ENCODE data around the gene EXOSC5. TPM values are rescaled to one million over a fixed set of nuclear protein-coding genes. Genes with fewer than 3 reads are reported as not detected.

The EXOSC5 gene
- total and polyA plus RNA-seq, 2 of the 13 experiments (the other 11 are each of a cell fraction or from before 2014, with no cell fraction given), result 24.1 to 26.5 TPM

DNA sequence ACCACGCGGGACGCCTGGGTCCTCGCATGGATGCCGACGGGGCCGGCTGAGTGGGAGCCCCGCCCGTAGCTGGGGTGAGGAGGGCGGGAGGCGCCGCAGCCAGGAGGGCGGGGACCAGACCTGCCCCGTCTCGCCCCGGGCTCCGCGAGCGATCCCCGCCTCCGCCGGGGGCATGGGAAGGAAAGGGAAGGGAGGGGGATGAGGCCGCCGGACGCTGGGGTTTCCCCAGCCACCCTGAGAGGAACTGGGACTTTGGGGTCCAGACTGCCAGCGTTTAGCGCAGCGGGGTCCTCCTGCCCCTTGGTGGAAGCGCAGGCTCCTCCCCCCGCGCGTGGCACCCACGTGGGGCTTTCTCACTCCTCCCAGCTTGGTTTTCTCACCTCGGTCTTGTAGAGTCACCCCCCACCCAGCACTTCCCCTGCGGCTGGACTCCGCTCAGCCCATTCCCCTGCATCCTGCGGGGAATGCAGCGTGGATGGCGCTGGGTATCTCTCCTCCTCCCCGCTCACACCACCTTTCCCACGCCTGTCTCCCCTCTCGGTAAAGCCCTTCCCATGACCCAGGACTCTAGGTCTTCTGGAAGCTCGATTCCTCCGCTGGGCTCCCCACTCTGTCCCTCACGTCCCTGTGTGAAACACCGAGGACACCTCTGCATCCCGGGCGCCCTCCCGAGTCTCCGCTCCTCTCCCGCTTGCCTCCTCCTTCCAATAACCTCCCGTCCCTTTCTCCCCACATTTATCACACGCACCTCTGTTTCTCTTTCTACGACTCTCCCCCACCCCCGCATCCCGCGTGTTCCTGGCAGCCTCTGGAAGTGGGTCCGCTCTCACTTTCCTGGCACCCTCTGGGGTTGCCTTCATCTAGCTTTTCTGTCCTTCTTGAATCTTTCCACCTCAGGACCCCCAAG lies 45.6 kb downstream of the EXOSC5 start (continued):
- TF ChIP-seq CEBPZ (IDR thresholded peaks at IDR 0.05; ENCODE audit: low read length) (no peak), ZNF530 (CRISPR knock-in tag; IDR thresholded peaks at IDR 0.05; ENCODE audit: low read depth) (no peak), NAIF1 (CRISPR knock-in tag; IDR thresholded peaks at IDR 0.05; ENCODE audit: borderline replicate concordance) (no peak), BCLAF1 (IDR thresholded peaks at IDR 0.05) (no peak), ZNF710 (CRISPR knock-in tag; IDR thresholded peaks at IDR 0.05; ENCODE audit: borderline replicate concordance) (0 out of 2 replicates have a peak, but pooled peaks have one; percentile 24), ZNF558 (CRISPR knock-in tag; IDR thresholded peaks at IDR 0.05; ENCODE audit: borderline replicate concordance) (no peak), ZBTB7B (CRISPR knock-in tag; IDR thresholded peaks at IDR 0.05) (0 out of 2 replicates have a peak, but pooled peaks have one; percentile 24), ZNF543 (CRISPR knock-in tag; IDR thresholded peaks at IDR 0.05) (0 out of 2 replicates have a peak, but pooled peaks have one; percentile 40), MTA1 (CRISPR knock-in tag; IDR thresholded peaks at IDR 0.05; ENCODE audit: borderline replicate concordance) (0 out of 2 replicates have a peak, but pooled peaks have one; percentile 25), ATM (IDR thresholded peaks at IDR 0.05; ENCODE audit: borderline replicate concordance) (no peak), JUN (CRISPR knock-in tag; IDR thresholded peaks at IDR 0.05) (no peak), ZC3H13 (CRISPR knock-in tag; IDR thresholded peaks at IDR 0.05) (peak; percentile 39; the same call in 1 of the 2 replicates), ZNF576 (CRISPR knock-in tag; IDR thresholded peaks at IDR 0.05) (no peak), KLF16 (CRISPR knock-in tag; IDR thresholded peaks at IDR 0.05) (peak in 1 of 2 experiments; percentile 30; a peak in 1 of 4 replicates), HNRNPL (IDR thresholded peaks at IDR 0.05; ENCODE audit: low read depth, low read length) (no peak)
- TF ChIP-seq, protein P1, sequence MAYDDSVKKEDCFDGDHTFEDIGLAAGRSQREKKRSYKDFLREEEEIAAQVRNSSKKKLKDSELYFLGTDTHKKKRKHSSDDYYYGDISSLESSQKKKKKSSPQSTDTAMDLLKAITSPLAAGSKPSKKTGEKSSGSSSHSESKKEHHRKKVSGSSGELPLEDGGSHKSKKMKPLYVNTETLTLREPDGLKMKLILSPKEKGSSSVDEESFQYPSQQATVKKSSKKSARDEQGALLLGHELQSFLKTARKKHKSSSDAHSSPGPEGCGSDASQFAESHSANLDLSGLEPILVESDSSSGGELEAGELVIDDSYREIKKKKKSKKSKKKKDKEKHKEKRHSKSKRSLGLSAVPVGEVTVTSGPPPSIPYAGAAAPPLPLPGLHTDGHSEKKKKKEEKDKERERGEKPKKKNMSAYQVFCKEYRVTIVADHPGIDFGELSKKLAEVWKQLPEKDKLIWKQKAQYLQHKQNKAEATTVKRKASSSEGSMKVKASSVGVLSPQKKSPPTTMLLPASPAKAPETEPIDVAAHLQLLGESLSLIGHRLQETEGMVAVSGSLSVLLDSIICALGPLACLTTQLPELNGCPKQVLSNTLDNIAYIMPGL (CRISPR knock-in tag; IDR thresholded peaks at IDR 0.05; ENCODE audit: borderline replicate concordance in 1 of 2, low read depth in 1 of 2), result peak in 1 of 2 experiments; percentile 23; a peak in 1 of 4 replicates
